Uterus (tissue), 4 donors: Measurements from ENCODE around the gene PM20D1. TPM values are rescaled to one million over a fixed set of nuclear protein-coding genes. Genes with fewer than 3 reads are reported as not detected.
"Not testable (repeated sequence)": the region's sequence is repeated elsewhere in the genome, so short reads cannot be mapped to it uniquely, and the experiment has no call there.

Source experiments
- DNase-seq, 2 donors: peaks; one replicate each; pipeline ENCODE4 v3.0.0-alpha.2; 2019 to 2020
- H3K27ac ChIP-seq, 2 donors: fragments of 200-600 bp; sonication (generic); 1 replicate in 1 of 2; 2 replicates in 1 of 2; pipeline ENCODE4 v1.5.1; 2016 to 2018
- H3K27me3 ChIP-seq, 2 donors: fragments of 200-600 bp; sonication (generic); one replicate each; pipeline ENCODE4 v1.5.1; 2018 to 2019; ENCODE audit warnings: control low read depth in 1 of 2
- H3K36me3 ChIP-seq, 2 donors: fragments of 200-600 bp; sonication (generic); one replicate each; pipeline ENCODE4 v1.5.1; 2019; ENCODE audit warnings: control low read depth in 1 of 2
- H3K4me1 ChIP-seq, 2 donors: fragments of 200-600 bp; sonication (generic); one replicate each; pipeline ENCODE4 v1.5.1; 2018 to 2019; ENCODE audit warnings: control low read depth in 1 of 2
- H3K4me3 ChIP-seq, 2 donors: fragments of 200-600 bp; sonication (generic); 1 replicate in 1 of 2; 2 replicates in 1 of 2; pipeline ENCODE4 v1.5.1; 2018 to 2019; ENCODE audit warnings: mild to moderate bottlenecking in 1 of 2
- H3K9me3 ChIP-seq, 2 donors: fragments of 200-600 bp; sonication (generic); one replicate each; pipeline ENCODE4 v1.5.1; 2019; ENCODE audit warnings: control low read depth in 1 of 2
- CTCF ChIP-seq, 4 experiments: fragments of 200-600 bp in 2 of 4; fragments of 450-650 bp in 2 of 4; sonication (generic) in 2 of 4; IDR thresholded peaks; one replicate each; pipeline ENCODE4 v1.5.1; 2016 to 2019; ENCODE audit warnings: antibody characterized with exemption in 4 of 4, mild to moderate bottlenecking in 2 of 4, moderate library complexity in 1 of 4
- POLR2A ChIP-seq, 2 donors: fragments of 450-650 bp; IDR thresholded peaks; one replicate each; pipeline ENCODE4 v1.6.1; 2016; ENCODE audit warnings: antibody characterized with exemption in 2 of 2, mild to moderate bottlenecking in 1 of 2, moderate library complexity in 1 of 2
- intact Hi-C: fragments of 100-400 bp; cut with DNase I; formaldehyde crosslinking; loops from one replicate; pipeline ENCODE4 v1.15.1; 2023; ENCODE audit warnings: low total_unique reads
- total RNA-seq, 4 donors: library from RNA; depleted of rRNA in 3 of 4; stranded (reverse); fragments of >200 nt in 3 of 4; gene quantifications; one replicate each; pipeline versions ENCODE4 v1.1.0 to v1.2.4, GENCODE V29; 2014 to 2023
- donor health status: DM: yes; HTN: yes; CAD: no.

PM20D1 gene
- total RNA-seq, 4 donors from 2014 or later = 0.59 to 0.69 TPM; not detected in 2

- H3K4me1 ChIP-seq = no peaks in the 10 kb centered on the region
- TF ChIP-seq CTCF (IDR thresholded peaks at IDR 0.05) = no peak
- TF ChIP-seq POLR2A (IDR thresholded peaks at IDR 0.05) = no peak
- H3K4me3 ChIP-seq = no peak overlapping the region
- no peaks in the 10 kb centered on the region for H3K27me3 ChIP-seq
- no peaks in the 10 kb centered on the region for H3K36me3 ChIP-seq
- DNase-seq = no peak
- H3K27ac ChIP-seq = no peak overlapping the region
- intact Hi-C loops = no loop called here
- no peaks in the 10 kb centered on the region for H3K9me3 ChIP-seq
These were observed 11.6 kb upstream of the PM20D1 start for GRCh38 chr1:205861540-205861939.

- no peaks in the 10 kb centered on the region for H3K36me3 ChIP-seq
- TF ChIP-seq CTCF (IDR thresholded peaks at IDR 0.05) = no peak
- no peak for TF ChIP-seq POLR2A (IDR thresholded peaks at IDR 0.05)
- intact Hi-C loops = no loop called here
- no peaks in the 10 kb centered on the region for H3K4me1 ChIP-seq
- H3K27me3 ChIP-seq = no peaks in the 10 kb centered on the region
- H3K27ac ChIP-seq = no peak overlapping the region
- no peak for DNase-seq
- H3K4me3 ChIP-seq = no peak overlapping the region
- no peaks in the 10 kb centered on the region for H3K9me3 ChIP-seq
These were observed 8.4 kb upstream of the PM20D1 start for GRCh38 chr1:205858141-205858961.

GRCh38 chr1:205857501-205857900, 7.6 kb upstream of the PM20D1 start:
- H3K36me3 ChIP-seq, H3K4me1 ChIP-seq, H3K9me3 ChIP-seq, intact Hi-C loops, H3K27me3 ChIP-seq, H3K27ac ChIP-seq, H3K4me3 ChIP-seq, DNase-seq: not testable (repeated sequence)

- H3K27me3 ChIP-seq = no peaks in the 10 kb centered on the region
- no peak for TF ChIP-seq POLR2A (IDR thresholded peaks at IDR 0.05)
- TF ChIP-seq CTCF (IDR thresholded peaks at IDR 0.05) = no peak
- no peak overlapping the region for H3K4me3 ChIP-seq
- H3K9me3 ChIP-seq = no peaks in the 10 kb centered on the region
- no peak overlapping the region for H3K27ac ChIP-seq
- no peak for DNase-seq
- intact Hi-C loops = no loop called here
- H3K36me3 ChIP-seq = no peaks in the 10 kb centered on the region
- H3K4me1 ChIP-seq = no peaks in the 10 kb centered on the region
These were observed 6.5 kb upstream of the PM20D1 start for GRCh38 chr1:205856433-205856832.

- no peak for TF ChIP-seq POLR2A (IDR thresholded peaks at IDR 0.05)
- no peak for TF ChIP-seq CTCF (IDR thresholded peaks at IDR 0.05)
- Histone ChIP-seq H3K36me3 (no peaks in the 10 kb centered on the region), H3K4me3 (no peak overlapping the region), H3K9me3 (no peaks in the 10 kb centered on the region), H3K4me1 (no peaks in the 10 kb centered on the region), H3K27ac (no peak overlapping the region), H3K27me3 (no peaks in the 10 kb centered on the region)
- intact Hi-C loops = no loop called here
- no peak for DNase-seq
These were observed 3.0 kb upstream of the PM20D1 start for GRCh38 chr1:205852969-205853368.
